Renal pelvis (tissue), 4 donors: Measurements from ENCODE around the gene ATF7IP2. TPM values are rescaled to one million over a fixed set of nuclear protein-coding genes. Genes with fewer than 3 reads are reported as not detected.
"Not testable (repeated sequence)": the region's sequence is repeated elsewhere in the genome, so short reads cannot be mapped to it uniquely, and the experiment has no call there.

Experiments used
- DNase-seq: peaks from one replicate; pipeline ENCODE4 v3.0.0-alpha.2; 2013
- polyA plus RNA-seq, 3 donors: library from polyadenylated mRNA; unstranded; fragments of 120-200 nt; gene quantifications; one replicate each; pipeline ENCODE4 v1.2.1, GENCODE V29; 2013; ENCODE audit not compliant: insufficient read length in 3 of 3

ATF7IP2 gene
- polyA plus RNA-seq, 3 donors, result 16.9 to 25.4 (median 25.1) TPM

DNA sequence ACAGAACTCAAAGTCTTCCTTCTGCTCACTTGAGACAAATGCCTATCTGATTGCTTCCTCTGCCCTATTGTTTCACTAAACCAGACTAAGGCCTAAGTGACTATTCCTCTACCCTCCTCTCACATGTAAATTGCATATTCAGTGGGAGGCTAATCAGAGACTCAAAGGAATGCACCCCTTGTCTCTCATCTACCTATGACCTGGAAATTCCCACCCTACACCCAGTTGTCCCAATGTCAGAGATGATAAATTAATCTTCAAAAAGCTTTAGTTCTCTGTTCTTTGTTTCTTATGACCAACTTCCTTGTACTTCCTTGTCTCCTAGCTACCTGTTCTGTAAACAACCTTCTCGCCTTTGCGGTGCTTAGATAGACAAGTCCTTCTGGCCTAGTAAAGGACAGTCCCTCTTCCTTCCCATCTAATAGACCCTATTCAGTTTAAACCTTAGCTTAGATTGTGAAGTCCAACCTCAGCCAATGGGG is 118.6 kb downstream of the ATF7IP2 start:
- DNase-seq, result no peak

GRCh38 chr16:10505286-10505685 is 119.4 kb downstream of the ATF7IP2 start:
- DNase-seq, result not testable (repeated sequence)

GRCh38 chr16:10509534-10510025 is 123.7 kb downstream of the ATF7IP2 start:
- DNase-seq, result peak; percentile 83

DNA sequence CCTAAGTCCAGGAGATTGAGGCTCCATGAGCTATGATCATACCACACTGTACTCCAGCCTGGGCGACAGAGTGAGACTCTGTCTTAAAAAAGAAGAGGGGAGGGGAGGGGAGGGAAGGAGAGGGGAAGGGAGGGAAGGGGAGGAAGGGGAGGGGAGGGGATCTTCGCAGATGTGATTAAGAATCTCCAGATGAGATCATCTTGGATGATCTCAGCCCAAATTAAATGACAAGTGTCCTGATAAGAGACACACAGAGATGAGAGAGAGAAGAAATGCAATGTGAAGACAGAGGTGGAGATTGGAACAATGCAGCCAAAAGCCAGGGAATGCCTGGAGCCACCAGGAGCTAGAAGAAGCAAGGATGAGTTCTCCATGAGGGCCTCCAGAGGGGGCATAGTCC is 124.4 kb downstream of the ATF7IP2 start:
- DNase-seq, result no peak

- DNase-seq, result no peak
Measured at GRCh38 chr16:10511829-10512228, 126.0 kb downstream of the ATF7IP2 start.

GRCh38 chr16:10514369-10515055 is 128.7 kb downstream of the ATF7IP2 start:
- DNase-seq, result peak; percentile 52

GRCh38 chr16:10517868-10518267 is 132.0 kb downstream of the ATF7IP2 start:
- no peak for DNase-seq

DNA sequence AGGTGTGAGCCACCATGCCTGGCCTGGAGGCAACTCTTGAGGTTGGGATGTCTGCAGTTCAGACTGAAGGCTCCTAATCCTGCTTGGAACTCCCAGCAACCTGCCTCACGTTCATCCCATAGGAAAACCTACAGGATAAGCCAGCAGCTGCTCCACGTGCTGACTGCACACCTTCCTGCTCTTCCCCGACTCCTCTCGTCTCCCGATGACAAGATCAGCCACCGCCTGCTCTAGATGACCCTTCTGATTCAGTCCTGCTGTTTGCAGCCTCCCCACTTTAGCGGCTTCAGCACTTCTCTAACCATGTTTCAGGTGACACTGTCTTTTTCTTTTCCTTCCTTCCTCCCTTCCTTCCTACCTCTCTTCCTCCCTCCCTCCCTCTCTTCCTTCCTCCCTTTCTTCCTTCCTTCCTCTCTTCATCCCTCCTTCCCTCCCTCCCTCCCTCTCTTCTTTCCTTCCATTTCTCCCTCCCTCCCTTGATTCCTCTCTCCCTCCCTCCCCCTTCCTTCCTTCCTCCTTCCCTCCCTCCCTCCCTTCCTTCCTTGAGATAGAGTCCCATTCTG is 132.7 kb downstream of the ATF7IP2 start:
- no peak for DNase-seq

DNA sequence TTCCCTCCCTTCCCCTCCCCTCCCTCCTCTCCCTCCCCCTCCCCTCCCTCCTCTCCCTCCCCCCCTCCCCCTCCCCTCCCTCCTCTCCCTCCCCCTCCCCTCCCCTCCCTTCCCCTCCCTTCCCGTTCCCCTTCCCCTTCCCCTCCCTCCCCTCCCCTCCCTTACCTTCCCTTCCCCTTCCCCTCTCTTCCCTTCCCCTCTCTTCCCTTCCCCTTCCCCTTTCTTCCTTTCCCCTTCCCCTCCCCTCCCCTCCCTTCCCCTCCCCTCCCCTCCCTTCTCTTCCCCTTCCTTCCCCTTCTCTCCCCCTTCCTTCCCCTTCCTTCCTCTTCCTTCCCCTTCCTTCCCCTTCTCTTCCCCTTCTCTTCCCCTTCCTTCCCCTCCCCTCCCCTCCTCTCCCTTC is 133.4 kb downstream of the ATF7IP2 start:
- no peak for DNase-seq

DNA sequence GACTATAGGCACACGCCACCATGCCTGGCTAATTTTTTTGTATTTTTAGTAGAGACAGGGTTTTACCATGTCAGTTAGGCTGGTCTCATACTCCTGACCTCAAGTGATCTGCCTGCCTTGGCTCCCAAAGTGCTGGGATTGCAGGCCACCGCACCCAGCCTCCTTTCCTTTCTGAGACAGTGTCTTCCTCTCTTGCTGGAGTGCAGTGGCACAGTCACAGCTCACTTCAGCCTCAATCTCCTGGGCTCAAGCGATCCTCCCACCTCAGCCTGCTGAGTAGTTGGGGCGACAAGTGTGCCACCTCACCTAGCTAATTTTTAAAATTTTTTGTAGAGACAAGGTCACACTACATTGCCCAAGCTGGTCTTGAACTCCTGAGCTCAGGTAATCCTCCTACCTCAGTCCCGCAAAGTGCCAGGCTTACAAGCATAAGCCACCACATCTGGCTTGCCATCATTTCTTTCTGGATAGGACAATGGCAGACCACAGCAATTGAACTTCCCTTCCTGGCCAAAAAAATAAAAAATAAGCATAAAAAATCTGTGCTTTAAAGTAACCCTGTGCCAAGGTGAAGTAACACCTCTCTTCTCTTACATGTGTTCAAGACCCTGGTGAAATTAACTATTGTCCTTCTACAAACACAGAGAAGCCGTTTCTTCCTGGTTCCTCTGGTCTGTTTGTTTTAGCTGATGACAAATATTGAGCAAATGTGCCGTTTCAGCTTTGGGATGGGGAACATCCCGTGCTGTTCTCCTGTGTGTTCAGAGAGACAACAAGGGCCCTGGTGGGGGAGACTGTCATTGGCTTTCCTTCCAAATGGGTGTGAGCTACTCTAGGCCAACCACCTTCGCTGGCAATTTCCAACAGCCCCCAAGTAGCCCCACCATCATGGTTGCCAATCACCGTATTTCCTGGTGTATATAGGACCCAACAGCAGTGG is 134.3 kb downstream of the ATF7IP2 start:
- no peak for DNase-seq

DNA sequence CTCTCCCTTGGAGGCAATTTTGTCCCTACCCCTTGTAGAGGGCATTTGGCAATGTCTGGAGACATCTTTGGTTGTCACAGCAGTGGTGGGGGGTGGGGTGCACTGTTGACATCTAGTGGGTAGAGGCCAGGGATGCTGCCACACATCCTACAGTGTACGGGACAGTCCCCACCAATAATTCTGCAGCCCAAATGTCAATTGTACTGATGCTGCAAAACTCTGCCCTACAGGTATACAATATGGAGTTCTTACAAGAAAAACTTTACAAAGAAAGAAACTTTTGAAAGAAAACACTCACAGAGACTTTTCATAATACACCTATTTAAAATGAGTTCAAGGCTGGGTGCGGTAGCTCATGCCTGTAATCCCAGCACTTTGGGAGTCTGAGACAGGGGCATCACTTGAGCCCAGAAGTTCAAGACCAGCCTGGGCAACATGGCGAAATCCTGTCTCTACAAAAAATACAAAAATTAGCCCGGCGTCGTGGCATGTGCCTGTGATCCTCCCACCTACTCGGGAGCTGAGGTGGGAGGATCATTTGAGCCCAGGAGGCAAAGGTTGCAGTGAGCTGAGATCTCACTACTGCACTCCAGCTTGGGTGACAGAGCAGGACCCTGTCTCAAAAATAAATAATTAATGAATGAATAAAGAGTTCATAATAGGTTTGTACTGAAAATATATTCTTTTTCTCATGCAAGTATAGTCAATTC is 135.2 kb downstream of the ATF7IP2 start:
- no peak for DNase-seq

DNA sequence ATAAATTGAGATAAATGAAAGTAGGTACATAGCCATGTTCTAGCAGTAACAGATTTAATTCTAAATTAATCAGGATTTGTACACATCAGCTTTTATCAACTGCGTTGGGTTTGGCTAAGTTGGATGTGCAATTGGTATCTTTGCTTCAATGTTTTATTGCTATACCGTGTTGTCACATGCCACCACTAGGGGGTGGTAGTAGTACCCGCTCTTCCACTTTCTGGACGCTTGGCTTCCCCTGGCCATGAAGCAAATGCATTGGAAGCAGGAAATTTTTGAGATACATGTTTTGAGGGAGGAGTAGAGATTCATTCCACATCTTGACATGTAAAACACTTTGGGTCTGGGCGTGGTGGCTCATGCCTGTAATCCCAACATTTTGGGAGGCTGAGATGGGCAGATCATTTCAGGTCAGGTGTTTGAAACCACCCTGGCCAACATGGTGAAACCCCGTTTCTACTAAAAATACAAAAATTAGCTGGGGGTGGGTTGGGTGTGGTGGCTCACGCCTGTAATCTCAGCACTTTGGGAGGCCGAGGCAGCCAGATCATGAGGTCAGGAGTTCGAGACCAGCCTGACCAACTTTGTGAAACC is 135.9 kb downstream of the ATF7IP2 start:
- DNase-seq, result peak; percentile 67

DNA sequence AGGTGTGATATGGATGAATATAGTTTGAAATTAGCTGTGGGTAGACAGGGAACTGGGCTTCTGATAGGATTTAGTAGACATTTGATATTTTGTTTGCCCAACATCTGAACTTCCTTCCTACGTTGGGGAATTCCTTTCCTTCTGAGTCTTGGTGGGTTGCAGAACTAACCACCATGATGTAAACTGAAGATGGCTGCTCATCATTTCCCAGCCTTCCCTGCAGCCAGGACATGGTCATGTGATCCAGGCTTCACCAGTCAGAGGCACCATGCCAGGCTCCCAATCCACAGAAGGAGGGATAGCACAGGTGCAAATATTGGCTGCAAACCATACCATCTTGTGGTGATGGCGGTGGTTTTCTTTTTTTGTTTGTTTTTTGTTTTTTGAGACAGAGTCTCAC is 137.1 kb downstream of the ATF7IP2 start:
- no peak for DNase-seq

DNA sequence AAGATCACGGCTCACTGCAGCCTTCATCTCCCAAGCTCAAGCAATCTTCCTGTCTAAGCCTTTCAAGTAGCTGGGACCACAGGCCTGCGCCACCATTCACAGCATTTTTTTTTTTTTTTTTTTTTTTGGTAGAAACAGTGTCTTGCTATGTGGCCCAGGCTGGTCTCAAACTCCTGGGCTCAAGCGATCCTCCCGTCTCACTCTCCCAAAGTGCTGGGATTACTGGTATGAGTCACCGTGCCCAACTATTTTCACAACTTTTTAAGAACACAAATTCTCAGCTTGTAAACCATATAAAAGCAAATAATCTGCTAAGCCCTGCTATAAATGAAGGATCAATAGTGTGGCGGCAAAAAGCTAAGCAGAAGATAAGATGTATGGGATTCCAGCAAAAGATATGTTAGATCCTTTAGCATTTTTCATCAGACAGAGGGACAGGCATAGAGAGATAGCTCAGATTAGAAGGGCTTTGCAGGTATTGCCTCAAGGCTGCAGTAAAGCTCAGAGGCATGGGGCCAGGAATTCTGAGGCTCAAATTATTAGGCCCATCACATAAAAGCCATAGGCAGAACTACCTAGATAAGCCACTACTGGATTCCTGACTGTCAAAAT is 139.5 kb downstream of the ATF7IP2 start:
- no peak for DNase-seq

GRCh38 chr16:10526962-10527361 is 141.1 kb downstream of the ATF7IP2 start:
- DNase-seq, result no peak

DNA sequence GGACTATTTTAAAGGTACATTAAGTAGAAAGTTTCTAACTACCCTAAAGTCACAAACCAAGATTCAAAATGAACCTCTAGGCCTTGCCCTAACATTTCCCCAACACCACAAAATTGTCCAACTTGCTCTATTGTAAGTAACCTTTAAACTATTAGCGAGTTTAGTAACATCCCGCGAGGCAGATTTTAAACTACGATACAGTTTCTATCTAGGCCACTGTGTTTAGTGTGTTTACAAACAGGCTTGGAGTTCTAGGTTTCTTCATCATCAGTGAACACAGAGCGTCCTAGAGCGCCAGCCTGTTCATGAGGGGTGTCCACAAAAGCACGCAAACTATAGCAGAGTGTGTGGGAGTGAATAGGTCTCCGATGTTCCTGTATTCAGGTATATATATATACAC is 142.8 kb downstream of the ATF7IP2 start:
- no peak for DNase-seq

GRCh38 chr16:10529895-10530669 is 144.2 kb downstream of the ATF7IP2 start:
- no peak for DNase-seq

DNA sequence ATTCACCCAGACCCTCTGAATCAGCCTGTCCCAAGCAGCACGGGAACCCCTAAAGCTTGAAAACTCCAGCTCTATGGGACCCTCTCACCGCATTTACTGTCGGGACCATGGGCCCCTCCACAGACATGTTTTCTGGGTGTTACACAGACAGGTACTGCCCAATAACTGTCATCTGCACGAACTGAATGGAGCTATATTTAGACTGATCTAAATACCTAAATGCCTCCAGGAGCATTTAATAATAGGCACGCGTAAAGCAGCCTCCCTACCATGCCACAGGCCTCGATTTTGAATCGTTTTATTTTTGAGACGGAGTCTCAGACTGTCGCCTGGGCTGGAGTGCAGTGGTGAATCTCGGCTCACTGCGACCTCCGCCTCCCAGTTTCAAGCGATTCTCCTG is 144.8 kb downstream of the ATF7IP2 start:
- no peak for DNase-seq

DNA sequence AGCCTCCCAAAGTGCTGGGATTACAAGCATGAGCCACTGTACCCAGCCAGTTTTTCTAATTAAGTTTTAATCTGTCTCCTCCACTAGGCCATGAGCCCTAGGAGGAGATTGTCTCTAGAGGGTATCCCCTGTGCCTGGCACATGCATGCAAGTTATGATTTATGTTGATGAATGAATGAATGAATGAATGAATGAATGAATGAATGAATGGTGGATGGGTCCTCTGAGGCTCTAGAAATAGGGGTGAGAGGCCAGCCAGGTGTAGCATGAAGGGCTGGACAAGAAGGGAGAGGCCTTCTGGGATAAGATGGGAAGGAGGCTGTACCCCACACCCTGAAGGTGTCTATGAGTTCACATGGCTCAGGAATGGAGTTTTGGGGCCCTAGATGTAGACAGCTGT is 145.7 kb downstream of the ATF7IP2 start:
- DNase-seq, result no peak
